Brain pericyte (primary cell): ENCODE data around the gene FITM1.

Experiments used
- DNase-seq: peaks from one replicate; pipeline ENCODE4 v3.0.0-alpha.2; 2012; ENCODE audit warnings: low read depth, low spot score

The FITM1 gene

GRCh38 chr14:24119691-24120090 lies 10.8 kb upstream of the FITM1 start:
- no peak for DNase-seq

- DNase-seq: no peak
Observed at GRCh38 chr14:24121210-24121609, 9.2 kb upstream of the FITM1 start.

GRCh38 chr14:24122416-24122815 lies 8.0 kb upstream of the FITM1 start:
- DNase-seq: no peak

GRCh38 chr14:24122898-24123297 lies 7.6 kb upstream of the FITM1 start:
- DNase-seq: no peak

GRCh38 chr14:24123424-24124417 lies 6.7 kb upstream of the FITM1 start:
- no peak for DNase-seq

- DNase-seq: no peak
Observed at GRCh38 chr14:24126939-24127338, 3.5 kb upstream of the FITM1 start.

- DNase-seq: no peak
Observed at GRCh38 chr14:24127673-24128072, 2.8 kb upstream of the FITM1 start.

- DNase-seq: no peak
Observed at GRCh38 chr14:24129410-24129998, 955 bp upstream of the FITM1 start.

- no peak for DNase-seq
Observed at GRCh38 chr14:24130717-24131548, 474 bp downstream of the FITM1 start.

- no peak for DNase-seq
Observed at GRCh38 chr14:24131549-24131966, 1.1 kb downstream of the FITM1 start.

- DNase-seq: no peak
Observed at GRCh38 chr14:24132061-24132685, 1.7 kb downstream of the FITM1 start.

- no peak for DNase-seq
Observed at GRCh38 chr14:24132976-24133375, 2.5 kb downstream of the FITM1 start.

GRCh38 chr14:24133735-24134134 lies 3.3 kb downstream of the FITM1 start:
- DNase-seq: no peak

GRCh38 chr14:24135584-24135833 lies 5.0 kb downstream of the FITM1 start:
- no peak for DNase-seq

GRCh38 chr14:24135834-24136683 lies 5.6 kb downstream of the FITM1 start, which contains the start of gene PSME1:
PSME1 (plus strand) TSS chr14:24136194; CDS start chr14:24136263, 69 bp downstream.
- peak; percentile 71 for DNase-seq

- DNase-seq: no peak
Observed at GRCh38 chr14:24136684-24137528, 6.4 kb downstream of the FITM1 start.

- no peak for DNase-seq
Observed at GRCh38 chr14:24137529-24138395, 7.3 kb downstream of the FITM1 start.

GRCh38 chr14:24138396-24139271 lies 8.2 kb downstream of the FITM1 start:
- no peak for DNase-seq
